A549 (cell line): Measurements from ENCODE around the gene RRH.

Experiments used
- MAZ ChIP-seq: fragments of 150-350 bp; IDR thresholded peaks from 2 replicates; pipeline ENCODE4 v1.6.1; 2014; ENCODE audit warnings: antibody characterized with exemption, low read depth, low read length, borderline replicate concordance
- NR3C1 ChIP-seq: fragments of >200 bp; sonication (Bioruptor Twin); formaldehyde crosslinking; IDR thresholded peaks from 3 replicates; pipeline ENCODE4 v1.6.1; 2017
- POLR2A ChIP-seq: IDR thresholded peaks from 2 replicates; pipeline ENCODE4 v1.6.1; 2012; ENCODE audit warnings: mild to moderate bottlenecking, low read length
- RCOR1 ChIP-seq: fragments of 150-350 bp; IDR thresholded peaks from 2 replicates; pipeline ENCODE4 v1.6.1; 2014; ENCODE audit warnings: antibody characterized with exemption, low read length, low read depth
- TF ChIP-seq, protein P1 (sequence below): fragments of >200 bp; sonication (Bioruptor Twin); formaldehyde crosslinking; IDR thresholded peaks from 3 replicates; pipeline ENCODE4 v1.5.1; 2016
- TF ChIP-seq, protein P2 (sequence below): fragments of 150-350 bp; IDR thresholded peaks from 2 replicates; pipeline ENCODE4 v1.6.1; 2014; ENCODE audit warnings: low read depth, mild to moderate bottlenecking, low read length

DNA sequence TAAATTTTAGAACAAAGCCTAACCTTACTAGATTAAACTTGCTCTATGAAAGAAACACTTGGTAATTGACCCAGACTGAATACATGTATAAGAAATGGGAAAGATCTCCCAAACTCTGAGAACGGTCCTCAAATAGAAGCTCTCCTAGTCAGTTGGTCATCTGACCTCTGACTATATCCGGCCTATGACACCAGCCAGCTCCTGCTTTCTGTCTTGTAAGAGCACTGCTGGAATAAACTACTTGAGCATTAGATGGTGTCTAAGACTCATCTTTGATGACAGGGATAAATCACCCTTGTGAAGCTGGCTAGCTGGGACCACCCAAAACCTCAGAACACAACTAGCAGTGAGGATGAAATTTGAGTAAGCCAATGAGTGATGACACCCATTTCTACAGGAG lies 44.3 kb downstream of the RRH start:
- TF ChIP-seq MAZ = no peak
- TF ChIP-seq, protein P1, sequence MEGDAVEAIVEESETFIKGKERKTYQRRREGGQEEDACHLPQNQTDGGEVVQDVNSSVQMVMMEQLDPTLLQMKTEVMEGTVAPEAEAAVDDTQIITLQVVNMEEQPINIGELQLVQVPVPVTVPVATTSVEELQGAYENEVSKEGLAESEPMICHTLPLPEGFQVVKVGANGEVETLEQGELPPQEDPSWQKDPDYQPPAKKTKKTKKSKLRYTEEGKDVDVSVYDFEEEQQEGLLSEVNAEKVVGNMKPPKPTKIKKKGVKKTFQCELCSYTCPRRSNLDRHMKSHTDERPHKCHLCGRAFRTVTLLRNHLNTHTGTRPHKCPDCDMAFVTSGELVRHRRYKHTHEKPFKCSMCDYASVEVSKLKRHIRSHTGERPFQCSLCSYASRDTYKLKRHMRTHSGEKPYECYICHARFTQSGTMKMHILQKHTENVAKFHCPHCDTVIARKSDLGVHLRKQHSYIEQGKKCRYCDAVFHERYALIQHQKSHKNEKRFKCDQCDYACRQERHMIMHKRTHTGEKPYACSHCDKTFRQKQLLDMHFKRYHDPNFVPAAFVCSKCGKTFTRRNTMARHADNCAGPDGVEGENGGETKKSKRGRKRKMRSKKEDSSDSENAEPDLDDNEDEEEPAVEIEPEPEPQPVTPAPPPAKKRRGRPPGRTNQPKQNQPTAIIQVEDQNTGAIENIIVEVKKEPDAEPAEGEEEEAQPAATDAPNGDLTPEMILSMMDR = no peak
- no peak for TF ChIP-seq POLR2A
- TF ChIP-seq, protein P2, sequence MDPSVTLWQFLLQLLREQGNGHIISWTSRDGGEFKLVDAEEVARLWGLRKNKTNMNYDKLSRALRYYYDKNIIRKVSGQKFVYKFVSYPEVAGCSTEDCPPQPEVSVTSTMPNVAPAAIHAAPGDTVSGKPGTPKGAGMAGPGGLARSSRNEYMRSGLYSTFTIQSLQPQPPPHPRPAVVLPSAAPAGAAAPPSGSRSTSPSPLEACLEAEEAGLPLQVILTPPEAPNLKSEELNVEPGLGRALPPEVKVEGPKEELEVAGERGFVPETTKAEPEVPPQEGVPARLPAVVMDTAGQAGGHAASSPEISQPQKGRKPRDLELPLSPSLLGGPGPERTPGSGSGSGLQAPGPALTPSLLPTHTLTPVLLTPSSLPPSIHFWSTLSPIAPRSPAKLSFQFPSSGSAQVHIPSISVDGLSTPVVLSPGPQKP = no peak
- TF ChIP-seq RCOR1 = no peak
- TF ChIP-seq NR3C1 = no peak
